Measurements from ENCODE around the gene SFXN3.
A peak's percentile ranks its signal among the peaks of the same experiment; 100 is the strongest.

The SFXN3 gene

DNA sequence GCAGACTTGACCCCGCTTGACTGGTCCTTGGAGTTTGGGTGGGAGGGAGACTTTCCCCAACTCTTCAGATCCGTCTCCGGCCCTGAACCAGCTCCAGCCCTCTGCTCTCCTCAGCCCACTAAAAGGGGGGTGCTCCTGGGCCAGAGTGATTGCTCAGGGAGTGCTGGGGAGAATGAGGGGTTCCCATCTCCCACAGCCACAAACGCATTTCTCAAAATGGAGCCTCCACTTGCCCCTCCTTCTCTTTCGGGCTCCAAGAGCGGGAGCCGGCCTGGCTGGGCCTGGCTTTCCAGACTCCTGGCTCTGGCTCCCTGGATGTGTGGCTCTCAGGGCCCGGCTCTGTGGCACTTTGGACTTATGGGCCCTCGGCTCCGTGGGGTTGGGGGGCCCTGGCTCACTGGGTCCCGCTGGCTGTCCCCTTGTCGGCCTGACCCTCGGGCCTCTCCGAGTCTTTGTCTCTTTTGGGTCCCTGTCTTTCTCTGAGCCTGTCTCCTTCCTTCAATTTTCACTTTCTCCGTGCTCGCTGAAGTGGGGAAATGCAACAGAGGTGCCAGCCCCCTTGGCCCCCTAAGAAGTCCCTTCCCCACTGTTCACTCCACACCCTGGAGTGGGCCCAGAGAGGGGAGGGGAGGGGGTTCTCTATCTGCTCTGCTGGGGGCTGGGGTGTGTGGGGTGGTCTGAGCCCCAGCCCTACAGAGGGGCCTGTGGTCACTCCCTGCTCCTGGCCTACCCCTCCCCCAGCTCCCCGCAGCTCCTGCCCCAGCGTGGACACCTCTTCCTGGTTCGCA lies 30.7 kb upstream of the SFXN3 start:
- DNase-seq: no peak

DNA sequence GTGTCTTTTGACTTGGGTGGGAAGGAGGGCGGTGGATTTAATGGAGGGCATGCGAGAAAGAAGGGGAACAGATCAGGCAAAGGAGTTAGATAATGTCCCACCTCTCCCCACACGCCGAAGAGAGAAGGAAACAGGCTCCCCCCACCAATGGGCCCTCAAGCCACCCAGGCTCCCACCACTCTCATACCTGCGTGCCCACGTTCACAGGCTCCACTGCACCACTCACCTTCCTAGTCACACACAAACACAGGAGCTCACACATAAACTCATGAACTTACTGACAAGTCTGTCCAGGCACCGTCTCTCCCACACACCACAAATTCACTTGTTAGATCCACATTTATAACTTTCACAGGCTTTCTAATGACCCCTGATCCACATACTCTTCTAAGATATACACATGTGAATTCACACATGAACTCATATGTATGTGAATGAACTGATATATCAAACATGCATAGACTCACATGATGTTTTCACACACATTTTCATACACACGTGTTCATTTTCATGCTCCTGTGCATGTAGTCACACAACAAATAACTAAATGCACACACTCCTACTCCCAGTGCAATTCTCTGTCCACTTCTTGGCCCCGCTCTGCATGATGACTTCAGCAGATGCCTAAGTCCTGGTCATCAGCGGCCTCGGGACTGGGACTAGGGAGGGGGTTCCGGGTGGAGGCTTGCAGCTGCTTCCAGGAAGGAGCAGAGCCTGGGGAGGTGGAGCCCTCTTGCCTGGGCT lies 29.9 kb upstream of the SFXN3 start:
- DNase-seq: no peak

DNA sequence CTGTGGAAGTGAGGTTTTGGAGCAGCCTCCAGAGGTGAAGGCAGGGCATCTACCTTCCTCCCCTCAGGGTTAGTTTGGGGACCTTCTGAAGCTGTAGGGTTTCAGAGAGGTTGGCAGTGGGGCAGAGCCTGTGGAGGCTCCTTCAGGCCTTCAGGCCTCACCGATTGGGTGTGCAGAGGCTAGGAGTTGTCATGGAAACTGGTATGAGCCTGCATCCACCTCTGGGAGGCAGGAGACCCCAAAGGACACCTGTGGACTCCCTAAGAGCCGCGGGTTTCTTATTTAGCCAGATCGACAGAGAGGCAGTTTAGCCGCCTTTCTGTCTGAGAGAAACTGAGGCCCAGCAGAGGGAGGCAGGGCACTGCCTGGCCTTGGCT lies 29.4 kb upstream of the SFXN3 start:
- DNase-seq: no peak

DNA sequence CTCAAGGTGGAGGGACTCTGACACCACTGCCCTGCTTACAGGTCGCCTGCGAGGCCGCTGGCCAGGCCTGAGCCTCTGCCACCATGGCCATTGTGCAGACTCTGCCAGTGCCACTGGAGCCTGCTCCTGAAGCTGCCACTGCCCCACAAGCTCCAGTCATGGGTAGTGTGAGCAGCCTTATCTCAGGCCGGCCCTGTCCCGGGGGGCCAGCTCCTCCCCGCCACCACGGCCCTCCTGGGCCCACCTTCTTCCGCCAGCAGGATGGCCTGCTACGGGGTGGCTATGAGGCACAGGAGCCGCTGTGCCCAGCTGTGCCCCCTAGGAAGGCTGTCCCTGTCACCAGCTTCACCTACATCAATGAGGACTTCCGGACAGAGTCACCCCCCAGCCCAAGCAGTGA lies 28.6 kb upstream of the SFXN3 start:
- no peak for DNase-seq

DNA sequence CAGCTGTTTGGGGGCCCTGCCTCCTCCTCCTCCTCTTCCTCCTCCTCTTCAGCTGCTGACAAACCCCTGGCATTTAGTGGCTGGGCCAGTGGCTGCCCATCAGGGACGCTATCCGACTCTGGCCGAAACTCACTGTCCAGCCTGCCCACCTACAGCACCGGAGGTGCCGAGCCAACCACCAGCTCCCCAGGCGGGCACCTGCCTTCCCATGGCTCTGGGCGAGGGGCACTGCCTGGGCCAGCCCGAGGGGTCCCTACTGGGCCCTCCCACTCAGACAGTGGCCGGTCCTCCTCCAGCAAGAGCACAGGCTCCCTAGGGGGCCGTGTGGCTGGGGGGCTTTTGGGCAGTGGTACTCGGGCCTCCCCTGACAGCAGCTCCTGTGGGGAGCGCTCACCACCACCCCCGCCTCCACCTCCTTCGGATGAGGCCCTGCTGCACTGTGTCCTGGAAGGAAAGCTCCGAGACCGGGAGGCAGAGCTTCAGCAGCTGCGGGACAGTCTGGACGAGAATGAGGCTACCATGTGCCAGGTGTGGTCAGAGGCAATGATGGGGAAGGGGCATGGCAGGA lies 27.3 kb upstream of the SFXN3 start:
- DNase-seq: no peak

DNA sequence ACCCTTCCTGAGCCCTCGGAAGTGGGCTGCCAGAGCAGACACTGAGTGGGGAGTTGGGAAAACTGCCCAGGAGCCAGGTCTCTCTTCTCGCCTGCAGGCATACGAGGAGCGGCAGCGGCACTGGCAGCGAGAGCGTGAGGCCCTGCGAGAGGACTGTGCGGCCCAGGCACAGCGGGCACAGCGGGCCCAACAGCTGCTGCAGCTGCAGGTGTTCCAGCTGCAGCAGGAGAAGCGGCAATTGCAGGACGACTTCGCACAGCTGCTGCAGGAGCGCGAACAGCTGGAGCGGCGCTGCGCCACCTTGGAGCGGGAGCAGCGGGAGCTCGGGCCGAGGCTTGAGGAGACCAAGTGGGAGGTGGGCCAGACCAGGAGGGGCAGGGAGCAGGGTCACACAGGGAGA lies 25.7 kb upstream of the SFXN3 start:
- DNase-seq: no peak

DNA sequence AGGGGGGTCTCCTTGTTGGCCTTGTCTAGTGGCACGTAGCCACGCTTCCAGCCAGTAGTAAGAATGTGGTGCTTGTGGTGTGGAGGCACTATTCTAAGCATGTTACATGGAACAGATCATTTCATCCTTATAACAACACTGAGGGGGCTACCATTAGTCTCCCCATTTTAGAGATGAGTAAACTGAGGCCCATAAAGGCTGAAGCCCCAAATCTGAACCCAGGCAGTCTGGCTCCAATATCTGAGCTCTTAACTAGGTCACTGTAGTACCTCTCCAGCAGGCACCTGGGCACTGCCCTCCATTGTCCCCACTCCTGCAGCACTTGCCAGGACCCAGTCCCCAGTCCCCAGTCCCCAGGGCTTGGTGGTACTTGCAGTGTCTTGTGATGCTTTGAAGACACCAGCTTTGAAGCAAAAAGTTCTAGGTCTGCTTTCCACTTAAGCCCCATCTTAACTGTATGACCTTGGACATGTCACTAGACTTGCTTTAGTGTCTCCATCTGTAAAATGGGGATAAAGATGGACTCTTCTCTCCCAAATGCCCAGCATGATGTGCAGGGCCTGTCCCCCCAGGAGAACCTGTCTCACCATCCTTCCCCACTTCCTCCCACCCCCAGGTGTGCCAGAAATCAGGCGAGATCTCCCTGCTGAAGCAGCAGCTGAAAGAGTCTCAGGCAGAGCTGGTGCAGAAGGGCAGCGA lies 25.0 kb upstream of the SFXN3 start:
- no peak for DNase-seq

DNA sequence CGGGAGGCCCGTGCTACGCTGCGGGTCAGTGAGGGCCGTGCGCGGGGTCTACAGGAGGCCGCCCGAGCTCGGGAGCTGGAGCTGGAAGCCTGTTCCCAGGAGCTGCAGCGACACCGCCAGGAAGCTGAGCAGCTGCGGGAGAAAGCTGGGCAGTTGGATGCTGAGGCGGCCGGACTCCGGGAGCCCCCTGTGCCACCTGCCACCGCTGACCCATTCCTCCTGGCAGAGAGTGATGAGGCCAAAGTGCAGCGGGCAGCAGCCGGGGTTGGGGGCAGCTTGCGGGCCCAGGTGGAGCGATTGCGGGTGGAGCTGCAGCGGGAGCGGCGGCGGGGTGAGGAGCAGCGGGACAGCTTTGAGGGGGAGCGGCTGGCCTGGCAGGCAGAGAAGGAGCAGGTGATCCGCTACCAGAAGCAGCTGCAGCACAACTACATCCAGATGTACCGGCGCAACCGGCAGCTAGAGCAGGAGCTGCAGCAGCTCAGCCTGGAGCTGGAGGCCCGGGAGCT lies 24.4 kb upstream of the SFXN3 start:
- no peak for DNase-seq

DNA sequence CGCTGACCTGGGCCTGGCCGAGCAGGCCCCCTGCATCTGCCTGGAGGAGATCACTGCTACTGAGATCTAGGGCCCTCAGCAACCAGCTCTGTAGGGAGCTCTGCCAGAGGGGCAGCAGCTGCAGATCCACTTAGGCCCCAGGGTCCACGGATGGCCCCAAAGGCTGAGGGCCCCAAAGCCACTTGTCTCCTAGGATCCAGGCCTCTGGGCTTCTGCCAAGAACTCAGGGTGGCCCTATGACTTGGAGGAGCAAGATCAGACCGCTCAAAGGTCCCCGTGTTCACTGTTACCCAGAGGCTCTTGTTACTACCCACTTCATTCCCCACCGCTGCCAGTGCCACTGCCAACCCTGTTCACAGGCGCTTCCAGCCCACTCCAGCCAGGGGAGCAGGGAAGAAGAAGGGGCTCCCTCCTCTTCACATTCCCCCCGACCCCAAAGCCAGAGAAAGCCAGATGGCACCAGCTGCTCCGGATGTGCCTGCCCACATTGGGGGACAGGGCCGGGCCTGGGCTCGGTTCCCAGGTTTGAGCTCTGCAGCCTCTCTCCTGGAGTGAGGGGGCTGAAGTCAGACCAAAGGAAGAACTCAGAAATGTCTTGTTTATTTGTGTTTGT lies 23.8 kb upstream of the SFXN3 start:
- no peak for DNase-seq

DNA sequence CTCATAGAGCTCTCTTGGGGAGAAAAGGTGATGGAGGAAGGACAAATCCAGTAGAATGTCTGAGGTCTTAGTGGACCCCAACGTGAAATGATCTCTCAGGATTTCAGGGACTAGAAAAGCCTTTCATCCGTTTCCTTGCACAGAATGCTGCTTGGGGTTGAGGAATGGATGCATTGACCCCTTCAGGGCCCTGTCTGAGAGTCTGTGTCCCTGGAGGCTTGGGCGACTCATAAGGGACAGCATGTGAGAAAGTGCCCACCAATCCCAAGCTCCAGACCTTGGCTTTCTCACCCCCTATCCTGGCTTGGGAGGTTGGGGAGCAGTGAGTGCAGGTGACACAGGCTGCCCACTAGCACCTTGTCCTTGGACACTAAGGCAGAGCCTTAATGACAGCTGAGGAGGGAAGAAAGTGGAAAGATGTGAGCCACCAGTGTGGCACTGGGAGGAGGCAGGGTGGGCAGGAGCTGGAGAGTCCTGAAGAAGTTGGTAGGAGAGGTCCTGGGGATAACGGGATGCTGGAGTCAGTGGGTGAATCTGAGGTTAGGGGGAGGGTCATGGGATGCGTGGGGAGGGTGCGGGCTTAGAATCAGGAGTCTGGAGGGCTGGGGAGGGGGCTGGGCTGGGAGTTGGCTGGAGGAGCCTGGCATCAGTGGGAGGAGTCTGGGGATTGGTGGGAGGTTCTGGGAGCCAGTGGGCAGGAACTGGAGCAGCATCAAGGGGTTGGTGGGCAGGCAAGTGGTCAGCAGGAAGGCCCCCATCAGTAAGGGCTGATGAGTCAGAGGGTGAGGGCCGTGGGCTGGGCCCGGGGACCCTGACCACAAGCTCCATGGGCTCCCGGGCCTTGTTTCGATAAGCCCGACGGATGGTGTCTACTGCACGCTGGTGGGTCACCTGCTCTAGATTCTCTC lies 22.9 kb upstream of the SFXN3 start:
- no peak for DNase-seq

DNA sequence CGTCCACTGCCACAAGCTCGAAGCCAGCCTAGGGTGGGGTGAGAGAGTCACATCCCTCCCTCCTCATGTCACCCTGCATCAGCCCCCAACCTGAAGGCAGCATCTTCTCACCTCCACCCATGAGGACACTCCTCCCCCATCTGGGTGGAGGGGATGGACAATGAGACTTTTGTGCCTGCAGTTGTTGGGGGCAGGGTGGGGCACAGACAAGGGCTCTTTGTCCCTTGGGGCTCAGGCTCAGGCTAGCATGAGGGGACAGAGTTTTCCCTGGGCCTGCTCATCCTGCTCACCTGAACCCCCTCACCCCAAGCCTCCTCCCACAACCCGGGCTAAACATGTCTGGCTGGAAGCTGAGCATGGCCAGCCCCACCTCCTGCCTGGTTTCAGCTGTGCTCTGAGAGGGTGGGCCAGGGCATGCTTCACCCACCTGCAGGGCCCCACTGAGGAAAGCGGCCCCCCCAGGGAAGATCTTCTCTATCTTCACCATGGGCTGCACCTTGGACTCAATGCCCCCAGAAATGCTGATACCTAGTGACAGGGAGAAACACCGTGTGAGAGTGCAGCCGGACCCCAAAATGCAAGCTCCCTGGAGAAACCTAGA lies 22.1 kb upstream of the SFXN3 start:
- DNase-seq: no peak

DNA sequence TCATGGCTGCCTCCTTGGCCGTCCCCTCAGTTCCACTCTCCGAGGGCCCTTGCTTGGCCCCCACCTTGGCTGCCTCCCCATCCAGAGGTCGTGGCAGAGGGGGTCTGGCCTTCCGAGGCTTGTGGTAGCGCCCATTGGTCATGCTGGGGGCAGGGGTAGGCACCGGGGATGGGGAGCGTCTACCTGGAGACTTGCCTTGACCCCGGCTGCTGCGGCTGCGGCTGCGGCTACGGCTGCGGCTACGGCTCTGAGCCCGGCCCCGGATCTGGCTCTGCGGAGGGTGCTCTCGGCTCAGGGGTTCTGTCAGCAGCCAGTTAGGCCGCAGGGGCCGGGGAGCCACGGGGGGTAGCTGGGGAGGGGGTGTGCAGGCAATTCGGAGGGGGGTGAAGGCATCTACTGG lies 20.7 kb upstream of the SFXN3 start:
- DNase-seq: no peak

DNA sequence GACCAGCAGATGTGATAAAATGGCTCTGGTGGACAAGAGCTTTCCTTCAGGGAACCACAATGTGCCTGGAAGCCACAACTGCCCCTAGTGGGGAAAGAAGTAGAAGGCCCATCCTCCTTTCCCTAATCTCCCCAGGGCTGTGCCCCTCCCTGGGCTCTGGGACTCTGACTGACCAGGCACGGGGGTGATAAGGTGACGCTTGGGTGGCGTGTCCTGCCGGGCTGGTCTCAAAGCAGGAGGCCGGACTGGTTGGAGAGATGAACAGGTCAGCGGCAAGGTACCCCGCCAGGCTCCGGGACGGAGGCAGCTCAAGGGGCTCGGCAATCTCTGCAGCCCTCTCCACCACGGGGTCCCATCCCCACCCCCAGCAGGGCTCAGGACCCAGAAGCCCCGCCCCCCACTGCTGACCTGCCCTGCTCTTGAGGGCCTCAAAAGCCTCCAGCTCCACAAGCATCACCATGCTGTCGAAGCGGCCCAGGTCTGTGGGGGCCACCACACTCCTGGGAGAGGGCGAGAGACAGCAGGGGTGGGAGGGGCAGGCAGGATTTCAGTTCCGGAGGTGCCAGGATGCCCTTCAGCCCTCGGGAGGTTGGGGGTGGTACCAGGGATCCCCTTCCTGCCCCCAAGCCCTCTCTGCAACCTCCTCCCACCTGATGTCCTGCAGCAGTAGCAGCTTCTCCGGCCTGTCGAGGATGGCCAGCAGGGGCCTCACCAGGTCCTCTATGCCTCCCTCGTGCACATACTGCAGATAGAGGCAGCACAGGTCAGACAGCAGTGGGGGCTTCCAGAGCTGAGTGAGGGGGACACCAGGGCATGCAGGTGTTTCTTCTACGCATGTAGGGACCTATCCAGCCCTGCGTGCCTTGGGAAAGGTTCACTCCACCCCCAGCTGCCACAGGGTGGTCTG lies 19.3 kb upstream of the SFXN3 start:
- DNase-seq: no peak

DNA sequence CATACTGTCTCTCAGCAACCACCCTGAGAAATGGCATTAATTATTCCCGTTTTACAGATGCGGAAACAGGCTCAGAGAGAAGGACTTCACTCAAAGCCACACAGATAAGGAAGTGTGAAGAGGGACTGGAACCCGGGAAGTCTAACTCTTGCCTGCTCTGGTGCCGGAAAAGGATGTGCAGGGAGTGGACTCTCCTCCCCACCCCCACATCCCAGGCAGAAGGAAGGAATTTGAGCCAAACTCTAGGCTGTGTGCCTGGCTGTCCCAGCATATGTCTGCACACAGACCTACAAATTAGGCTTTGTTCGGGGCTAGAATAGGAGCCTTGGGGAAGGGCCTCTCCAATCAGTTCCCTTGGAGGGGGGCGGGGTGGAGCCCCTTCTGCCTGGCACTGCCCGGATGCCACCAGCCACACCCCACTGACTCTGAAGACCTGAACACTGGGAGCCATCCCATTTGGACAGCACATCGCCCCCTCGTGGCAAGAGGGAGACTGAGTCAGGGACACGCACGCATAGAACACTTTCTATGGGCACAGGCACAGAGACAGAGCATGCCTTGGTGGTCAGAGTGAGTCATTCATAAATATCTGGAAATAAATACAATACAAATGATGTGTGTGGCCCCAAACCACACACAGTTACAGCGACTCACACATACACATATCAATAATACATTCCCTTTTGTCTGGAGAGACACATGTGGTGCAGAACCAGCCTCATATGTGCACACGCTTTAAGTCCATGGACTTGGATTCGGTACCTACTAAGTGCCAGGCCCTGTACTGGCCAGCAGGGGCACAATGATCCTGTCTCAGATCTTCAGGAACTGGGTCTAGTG lies 18.3 kb upstream of the SFXN3 start:
- peak; percentile 84 for DNase-seq

DNA sequence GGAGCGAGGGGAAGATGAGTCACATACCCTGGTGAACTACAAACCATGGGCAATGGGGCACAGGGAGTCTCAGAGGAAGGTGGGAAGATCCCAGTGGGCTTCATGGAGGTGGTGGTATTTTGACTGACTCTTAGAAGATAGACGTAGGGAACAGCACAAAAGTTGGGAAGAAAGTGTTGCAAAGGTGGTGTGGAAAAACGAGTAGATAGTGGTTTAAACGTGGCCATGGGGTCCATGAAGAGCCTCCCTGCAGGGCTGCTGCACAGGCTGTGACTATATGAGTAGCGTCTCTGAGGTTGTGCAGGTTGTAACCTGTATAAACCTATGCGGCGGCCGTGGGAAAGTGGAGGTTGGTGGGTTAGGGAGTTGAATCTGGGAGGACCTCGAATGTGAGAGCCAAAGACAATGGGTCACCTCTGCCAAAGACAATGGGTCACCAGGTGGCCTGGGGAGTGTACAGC lies 17.6 kb upstream of the SFXN3 start:
- no peak for DNase-seq

DNA sequence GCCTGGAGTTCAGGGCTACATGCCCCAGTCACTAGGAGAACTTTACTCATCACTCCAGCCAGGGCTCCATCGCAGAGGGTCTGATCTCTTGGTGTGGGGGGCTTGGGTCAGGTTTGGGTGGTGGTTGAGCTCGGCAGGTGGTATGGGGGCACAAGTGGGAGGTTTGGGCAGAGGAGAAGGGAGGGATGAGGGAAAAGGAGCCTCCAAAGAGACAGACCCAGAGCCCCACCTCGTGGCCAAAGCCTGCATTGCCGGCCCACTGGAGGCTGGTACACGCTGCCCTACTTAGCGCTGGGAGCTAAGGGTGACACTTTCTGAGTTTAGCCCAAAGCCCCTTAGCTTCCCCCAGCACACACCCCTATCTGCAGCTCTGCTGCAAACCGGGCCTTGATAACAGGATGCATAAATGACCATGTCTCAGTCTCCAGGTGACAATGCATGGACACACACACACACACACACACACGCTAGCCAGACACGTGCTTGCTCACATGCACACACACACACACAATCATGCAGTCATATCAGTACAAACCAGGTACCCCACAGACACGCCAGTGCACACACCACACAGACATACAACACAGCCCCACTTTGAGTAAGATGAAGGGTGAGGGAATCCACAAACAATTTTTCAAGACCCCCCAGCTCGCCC lies 16.7 kb upstream of the SFXN3 start:
- DNase-seq: peak; percentile 79

DNA sequence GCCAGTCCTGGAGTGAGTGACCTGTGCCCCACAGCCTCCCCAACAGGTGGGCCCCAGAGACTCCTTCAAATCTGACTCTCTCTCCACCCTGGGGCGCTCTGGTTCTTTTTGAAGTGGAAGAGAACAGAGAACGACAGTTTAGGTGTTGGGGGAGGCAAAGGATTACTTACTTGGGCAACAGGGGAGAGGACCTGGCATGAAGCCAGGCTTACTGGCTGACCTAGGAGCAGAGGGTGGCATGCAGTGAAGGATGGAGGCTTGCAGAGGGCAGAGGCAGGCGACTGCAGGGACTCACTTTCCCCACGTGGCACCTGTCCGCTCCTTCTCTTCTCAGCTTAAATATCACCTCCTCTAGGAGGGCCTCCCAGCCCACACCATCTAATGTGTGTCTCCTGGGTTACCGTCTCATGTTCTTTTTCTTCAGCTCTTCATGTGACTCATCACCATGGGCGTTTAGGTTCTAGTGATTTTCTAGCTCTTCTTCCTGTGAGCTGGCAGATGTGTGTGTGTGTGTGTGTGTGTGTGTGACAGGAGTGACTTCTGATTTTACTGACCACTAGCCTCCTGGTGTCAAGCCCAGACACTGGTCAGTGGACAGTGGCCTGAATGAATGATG lies 16.0 kb upstream of the SFXN3 start:
- no peak for DNase-seq

DNA sequence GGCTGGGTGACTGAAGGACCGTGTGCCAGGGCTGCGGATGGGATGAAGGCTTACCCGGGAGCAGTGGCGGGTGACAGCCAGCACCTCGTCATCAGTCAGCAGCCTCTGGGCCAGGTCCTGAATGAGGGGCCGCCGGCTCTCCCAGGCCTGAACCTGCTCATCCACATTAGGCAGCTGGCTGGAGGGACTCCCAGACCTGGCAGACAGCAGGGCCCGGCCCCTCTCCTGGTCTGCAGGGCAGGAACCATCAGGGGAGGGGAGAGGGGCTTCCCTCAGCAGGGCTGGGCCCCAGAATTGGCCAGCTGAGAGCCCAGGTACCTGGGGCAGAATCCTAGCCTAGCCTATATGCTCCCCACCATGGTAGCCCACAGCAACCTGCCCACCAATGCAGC lies 15.5 kb upstream of the SFXN3 start:
- no peak for DNase-seq
